MG63 (cell line): ENCODE data around the gene GNAI2. TPM values are rescaled to one million over a fixed set of nuclear protein-coding genes. Genes with fewer than 3 reads are reported as not detected.
"Not testable (repeated sequence)": the region's sequence is repeated elsewhere in the genome, so short reads cannot be mapped to it uniquely, and the experiment has no call there.

Source experiments
- DNase-seq: peaks from one replicate; pipeline ENCODE4 v3.0.0-alpha.2; 2020
- H3K27me3 ChIP-seq: fragments of 250-450 bp; sonication (Bioruptor Pico); 2 replicates; pipeline ENCODE4 v1.5.1; 2020; ENCODE audit warnings: mild to moderate bottlenecking, moderate library complexity
- H3K36me3 ChIP-seq: fragments of 250-450 bp; sonication (Bioruptor Pico); 2 replicates; pipeline ENCODE4 v1.5.1; 2020; ENCODE audit warnings: mild to moderate bottlenecking, moderate library complexity
- H3K4me3 ChIP-seq: fragments of 250-450 bp; sonication (Bioruptor Pico); 2 replicates; pipeline ENCODE4 v1.5.1; 2020; ENCODE audit warnings: mild to moderate bottlenecking, moderate library complexity
- H3K9me3 ChIP-seq: fragments of 250-450 bp; sonication (Bioruptor Pico); 2 replicates; pipeline ENCODE4 v1.5.1; 2020; ENCODE audit warnings: mild to moderate bottlenecking, moderate library complexity
- total RNA-seq: library from RNA; depleted of rRNA; stranded (reverse); fragments of >200 nt; shearing (Covaris generic); gene quantifications from 2 replicates; pipeline ENCODE4 v1.2.3, GENCODE V29; 2014; ENCODE audit warnings: low replicate concordance

Gene GNAI2
- total RNA-seq, 1 experiment from 2014 or later = 114 TPM

GRCh38 chr3:50273689-50274065 is 37.7 kb downstream of the GNAI2 start:
- no peak for DNase-seq
- Histone ChIP-seq H3K27me3 (no peaks in the 10 kb centered on the region), H3K36me3 (no peaks in the 10 kb centered on the region), H3K4me3 (no peak overlapping the region), H3K9me3 (no peaks in the 10 kb centered on the region)

- H3K36me3 ChIP-seq = no peaks in the 10 kb centered on the region
- no peak overlapping the region for H3K4me3 ChIP-seq
- no peaks in the 10 kb centered on the region for H3K27me3 ChIP-seq
- DNase-seq = no peak
- H3K9me3 ChIP-seq = no peaks in the 10 kb centered on the region
Observed at GRCh38 chr3:50274371-50275104, 38.5 kb downstream of the GNAI2 start.

DNA sequence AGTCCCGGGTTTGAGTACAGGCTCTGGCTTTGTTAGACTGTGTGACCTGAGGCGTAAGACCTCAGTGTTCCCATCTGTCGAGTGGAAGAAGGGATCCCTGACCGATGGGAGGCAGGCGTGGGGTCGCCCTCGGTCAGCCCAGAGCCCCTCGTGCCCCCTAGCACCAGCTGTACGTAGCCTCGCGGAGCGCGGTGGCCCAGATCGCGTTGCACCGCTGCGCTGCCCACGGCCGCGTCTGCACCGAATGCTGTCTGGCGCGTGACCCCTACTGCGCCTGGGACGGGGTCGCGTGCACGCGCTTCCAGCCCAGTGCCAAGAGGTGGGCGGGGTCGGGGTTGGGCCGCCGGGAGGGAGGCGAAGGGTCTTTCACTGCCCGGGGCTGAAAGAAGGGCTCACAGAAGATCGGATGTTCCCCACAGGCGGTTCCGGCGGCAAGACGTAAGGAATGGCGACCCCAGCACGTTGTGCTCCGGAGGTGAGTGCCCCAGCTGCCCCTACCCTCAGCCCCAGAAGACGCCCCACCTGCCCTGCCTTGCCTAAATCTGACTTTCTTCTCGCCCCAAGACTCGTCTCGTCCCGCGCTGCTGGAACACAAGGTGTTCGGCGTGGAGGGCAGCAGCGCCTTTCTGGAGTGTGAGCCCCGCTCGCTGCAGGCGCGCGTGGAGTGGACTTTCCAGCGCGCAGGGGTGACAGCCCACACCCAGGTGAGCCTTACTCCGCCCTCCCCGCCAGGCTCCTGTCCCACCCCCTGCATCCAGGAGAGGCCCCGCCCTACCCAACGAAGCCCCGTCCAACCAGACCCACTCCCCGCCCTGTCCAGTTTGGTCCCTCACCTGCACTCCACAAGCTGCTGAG is 39.4 kb downstream of the GNAI2 start:
- no peak for DNase-seq
- Histone ChIP-seq H3K9me3 (no peaks in the 10 kb centered on the region), H3K4me3 (no peak overlapping the region), H3K36me3 (no peaks in the 10 kb centered on the region), H3K27me3 (no peaks in the 10 kb centered on the region)

DNA sequence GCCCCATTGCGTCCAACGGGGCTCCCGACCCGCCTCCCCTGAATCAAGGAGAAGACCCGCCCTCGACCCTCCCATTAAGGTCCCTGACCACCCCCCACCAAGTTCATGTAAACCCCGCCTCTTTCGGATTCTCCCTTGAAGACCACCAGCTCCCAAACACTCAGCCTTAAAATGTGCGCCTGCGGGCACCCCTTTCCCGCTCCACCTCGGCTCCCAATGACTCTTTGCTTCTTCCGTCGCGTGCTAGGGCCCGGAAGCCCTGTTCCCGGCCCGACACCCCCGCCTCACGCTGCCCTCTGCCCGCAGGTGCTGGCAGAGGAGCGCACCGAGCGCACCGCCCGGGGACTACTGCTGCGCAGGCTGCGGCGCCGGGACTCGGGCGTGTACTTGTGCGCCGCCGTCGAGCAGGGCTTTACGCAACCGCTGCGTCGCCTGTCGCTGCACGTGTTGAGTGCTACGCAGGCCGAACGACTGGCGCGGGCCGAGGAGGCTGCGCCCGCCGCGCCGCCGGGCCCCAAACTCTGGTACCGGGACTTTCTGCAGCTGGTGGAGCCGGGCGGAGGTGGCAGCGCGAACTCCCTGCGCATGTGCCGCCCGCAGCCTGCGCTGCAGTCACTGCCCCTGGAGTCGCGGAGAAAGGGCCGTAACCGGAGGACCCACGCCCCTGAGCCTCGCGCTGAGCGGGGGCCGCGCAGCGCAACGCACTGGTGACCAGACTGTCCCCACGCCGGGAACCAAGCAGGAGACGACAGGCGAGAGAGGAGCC is 40.2 kb downstream of the GNAI2 start:
- Histone ChIP-seq H3K36me3 (no peaks in the 10 kb centered on the region), H3K27me3 (no peaks in the 10 kb centered on the region), H3K9me3 (no peaks in the 10 kb centered on the region), H3K4me3 (no peak overlapping the region)
- DNase-seq = no peak

DNA sequence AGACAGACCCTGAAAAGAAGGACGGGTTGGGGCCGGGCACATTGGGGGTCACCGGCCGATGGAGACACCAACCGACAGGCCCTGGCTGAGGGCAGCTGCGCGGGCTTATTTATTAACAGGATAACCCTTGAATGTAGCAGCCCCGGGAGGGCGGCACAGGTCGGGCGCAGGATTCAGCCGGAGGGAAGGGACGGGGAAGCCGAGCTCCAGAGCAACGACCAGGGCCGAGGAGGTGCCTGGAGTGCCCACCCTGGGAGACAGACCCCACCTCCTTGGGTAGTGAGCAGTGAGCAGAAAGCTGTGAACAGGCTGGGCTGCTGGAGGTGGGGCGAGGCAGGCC is 40.7 kb downstream of the GNAI2 start:
- no peak for DNase-seq
- H3K36me3 ChIP-seq = no peaks in the 10 kb centered on the region
- H3K9me3 ChIP-seq = no peaks in the 10 kb centered on the region
- H3K4me3 ChIP-seq = no peak overlapping the region
- no peaks in the 10 kb centered on the region for H3K27me3 ChIP-seq

- no peaks in the 10 kb centered on the region for H3K36me3 ChIP-seq
- no peaks in the 10 kb centered on the region for H3K27me3 ChIP-seq
- DNase-seq = no peak
- no peak overlapping the region for H3K4me3 ChIP-seq
- H3K9me3 ChIP-seq = no peaks in the 10 kb centered on the region
Observed at GRCh38 chr3:50278123-50278879, 42.3 kb downstream of the GNAI2 start.

DNA sequence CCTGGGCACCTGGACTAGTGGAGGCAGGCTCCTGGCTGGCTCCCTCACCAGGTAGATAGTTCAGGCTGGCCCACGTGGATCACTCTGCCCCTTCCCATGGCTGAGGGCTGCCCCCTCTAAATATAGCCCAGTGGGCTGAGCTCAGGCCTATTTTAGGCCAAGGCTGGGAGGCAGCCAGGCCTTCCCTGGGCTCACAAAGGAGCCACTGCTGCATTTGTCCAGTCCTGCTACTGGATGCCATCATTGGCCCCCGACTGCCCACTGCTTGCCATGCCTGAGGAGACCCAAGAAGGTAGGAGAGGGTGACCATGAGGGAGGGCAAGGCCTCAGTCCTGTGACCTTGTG is 42.8 kb downstream of the GNAI2 start, which contains the start of gene LSMEM2:
LSMEM2 (plus strand) TSS at position 208 of the 345 bp plus-strand sequence; CDS start at position 235, 27 bp downstream.
- Histone ChIP-seq H3K9me3 (no peaks in the 10 kb centered on the region), H3K36me3 (no peaks in the 10 kb centered on the region), H3K27me3 (no peaks in the 10 kb centered on the region), H3K4me3 (no peak within 1 kb of the TSS)
- DNase-seq = no peak

- Histone ChIP-seq H3K27me3 (no peaks in the 10 kb centered on the region), H3K4me3 (no peak overlapping the region), H3K9me3 (no peaks in the 10 kb centered on the region), H3K36me3 (no peaks in the 10 kb centered on the region)
- no peak for DNase-seq
Observed at GRCh38 chr3:50279255-50280016, 43.4 kb downstream of the GNAI2 start.

- not testable (repeated sequence) for DNase-seq, H3K27me3 ChIP-seq, H3K36me3 ChIP-seq, H3K9me3 ChIP-seq, H3K4me3 ChIP-seq
Observed at GRCh38 chr3:50284121-50284520, 48.1 kb downstream of the GNAI2 start.

GRCh38 chr3:50286322-50287227 is 50.6 kb downstream of the GNAI2 start:
- Histone ChIP-seq H3K27me3 (no peaks in the 10 kb centered on the region), H3K36me3 (peaks cover 14% of the 10 kb centered on the region), H3K4me3 (no peak overlapping the region), H3K9me3 (no peaks in the 10 kb centered on the region)
- no peak for DNase-seq

DNA sequence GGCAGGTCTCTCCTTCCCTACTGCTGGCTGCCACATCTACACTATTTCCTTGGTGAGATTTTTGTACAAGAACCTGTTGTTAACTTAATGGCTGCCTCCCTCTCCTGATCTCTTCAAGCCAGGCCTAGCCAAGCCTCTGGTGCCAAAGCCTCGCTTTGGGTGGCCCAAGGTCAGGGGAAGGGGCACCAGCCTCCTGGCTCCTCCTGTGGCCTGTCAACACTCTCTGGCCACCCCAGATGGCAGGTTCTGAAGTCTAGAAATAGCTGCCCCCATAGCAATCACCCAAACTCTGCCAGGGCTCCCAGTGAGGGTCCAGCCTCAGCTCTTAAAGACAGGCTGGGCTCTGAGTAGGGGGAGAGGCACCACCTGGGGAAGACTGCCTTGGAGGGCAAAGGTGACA is 51.3 kb downstream of the GNAI2 start:
- no peak overlapping the region for H3K4me3 ChIP-seq
- no peaks in the 10 kb centered on the region for H3K27me3 ChIP-seq
- H3K36me3 ChIP-seq = peaks cover 14% of the 10 kb centered on the region
- H3K9me3 ChIP-seq = no peaks in the 10 kb centered on the region
- DNase-seq = no peak

DNA sequence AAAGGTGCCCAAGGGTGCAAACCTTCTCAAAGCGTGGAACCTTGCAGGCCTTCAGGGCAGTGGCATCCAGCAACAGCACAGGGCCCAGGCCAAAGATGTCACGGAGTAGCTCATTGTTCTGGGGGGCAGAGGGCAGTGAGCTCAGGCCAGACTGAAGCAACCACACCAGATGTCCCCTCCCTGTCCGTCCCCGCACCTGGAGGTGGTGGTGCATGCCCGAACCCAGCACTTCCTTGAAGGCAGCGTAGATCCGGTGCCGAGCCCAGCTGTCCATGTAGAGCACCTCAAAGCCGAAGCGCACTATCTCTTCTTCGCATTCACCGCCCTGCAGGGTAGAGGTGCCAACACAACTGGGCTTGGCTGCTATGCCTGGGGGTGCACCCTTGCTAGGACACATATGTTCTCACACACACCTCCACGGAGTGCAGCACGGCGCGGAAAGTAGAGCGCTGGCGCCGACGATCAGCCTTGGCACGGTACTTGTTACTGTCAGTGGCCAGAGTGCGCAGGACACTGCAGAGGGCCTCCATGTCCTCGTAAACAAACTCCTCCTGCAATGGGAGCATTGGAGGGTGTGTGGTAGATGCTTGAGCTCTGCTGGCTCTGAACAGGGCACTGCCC is 52.5 kb downstream of the GNAI2 start:
- Histone ChIP-seq H3K36me3 (peaks cover 14% of the 10 kb centered on the region), H3K9me3 (no peaks in the 10 kb centered on the region), H3K4me3 (no peak overlapping the region), H3K27me3 (no peaks in the 10 kb centered on the region)
- DNase-seq = no peak

DNA sequence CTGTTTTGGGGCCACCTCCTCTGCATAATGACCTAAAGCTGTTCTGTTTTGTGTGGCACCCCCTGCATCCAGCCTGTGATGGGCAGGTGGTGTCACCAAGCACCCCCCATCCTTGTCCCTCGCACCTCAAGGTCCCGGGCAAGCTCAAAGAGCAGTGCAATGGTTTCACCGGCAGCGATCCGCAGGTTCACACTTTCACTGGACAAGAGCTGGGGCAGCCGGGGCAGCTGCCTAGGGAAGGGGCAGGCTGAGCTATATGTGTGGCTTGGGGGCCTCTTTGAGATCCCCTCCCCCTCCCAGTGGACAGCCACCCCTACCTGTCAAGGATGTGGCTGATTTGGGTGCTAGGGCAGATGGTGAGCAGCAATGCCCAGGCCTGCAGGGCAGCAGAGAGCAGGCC is 53.1 kb downstream of the GNAI2 start:
- Histone ChIP-seq H3K27me3 (no peaks in the 10 kb centered on the region), H3K9me3 (no peaks in the 10 kb centered on the region), H3K4me3 (no peak overlapping the region), H3K36me3 (peaks cover 14% of the 10 kb centered on the region)
- DNase-seq = no peak

DNA sequence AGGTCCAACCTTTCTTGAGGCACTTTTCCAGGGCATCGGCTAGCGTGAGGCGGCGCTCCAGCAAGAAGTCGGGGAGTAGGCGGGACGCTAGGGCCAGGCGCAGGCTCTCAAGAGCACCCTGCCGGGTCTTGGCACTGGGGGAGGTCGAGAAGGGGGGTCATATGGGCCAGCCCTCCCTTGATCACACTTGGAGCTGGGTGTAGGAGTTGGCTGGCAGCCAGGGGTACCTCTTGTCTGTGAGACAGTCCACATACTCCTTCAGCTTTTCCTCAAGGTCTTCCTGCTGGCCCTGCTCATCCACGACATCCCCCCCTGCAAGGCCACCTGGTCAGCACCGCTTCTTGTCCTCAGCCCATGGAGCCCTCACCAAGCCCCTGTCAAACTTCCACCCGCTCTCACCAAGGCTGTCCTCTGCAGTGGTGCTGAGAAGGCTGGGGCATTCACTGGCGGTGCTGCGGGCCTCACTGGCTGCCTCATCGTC is 54.2 kb downstream of the GNAI2 start:
- no peak overlapping the region for H3K4me3 ChIP-seq
- H3K27me3 ChIP-seq = no peaks in the 10 kb centered on the region
- H3K9me3 ChIP-seq = no peaks in the 10 kb centered on the region
- no peak for DNase-seq
- peaks cover 14% of the 10 kb centered on the region for H3K36me3 ChIP-seq
